Endothelial cell (in vitro differentiated cells): Measurements from ENCODE around the gene GAL3ST3. TPM values are rescaled to one million over a fixed set of nuclear protein-coding genes. Genes with fewer than 3 reads are reported as not detected.

Source experiments
- DNase-seq: peaks from one replicate; pipeline ENCODE4 v3.0.0; 2021; ENCODE audit warnings: low spot score
- H3K27ac Mint-ChIP-seq: one replicate; pipeline ENCODE4 v1.8.0; 2021; ENCODE audit warnings: mixed read lengths, inconsistent platforms; ENCODE audit not compliant: unreplicated experiment
- H3K27me3 Mint-ChIP-seq: one replicate; pipeline ENCODE4 v1.8.0; 2021; ENCODE audit warnings: mild to moderate bottlenecking, moderate library complexity, mixed read lengths, inconsistent platforms; ENCODE audit not compliant: unreplicated experiment
- H3K36me3 Mint-ChIP-seq: one replicate; pipeline ENCODE4 v1.8.0; 2021; ENCODE audit warnings: mild to moderate bottlenecking, low read depth, mixed read lengths, inconsistent platforms; ENCODE audit not compliant: unreplicated experiment
- H3K4me1 Mint-ChIP-seq: one replicate; pipeline ENCODE4 v1.8.0; 2021; ENCODE audit warnings: mild to moderate bottlenecking, mixed read lengths, inconsistent platforms; ENCODE audit not compliant: unreplicated experiment
- H3K4me3 Mint-ChIP-seq: one replicate; pipeline ENCODE4 v1.8.0; 2021; ENCODE audit warnings: mild to moderate bottlenecking, mixed read lengths, inconsistent platforms; ENCODE audit not compliant: unreplicated experiment
- H3K9me3 Mint-ChIP-seq: one replicate; pipeline ENCODE4 v1.8.0; 2021; ENCODE audit warnings: mixed read lengths, inconsistent platforms; ENCODE audit not compliant: unreplicated experiment
- CTCF ChIP-seq: fragments of 200-600 bp; sonication (generic); IDR thresholded peaks from one replicate; pipeline ENCODE4 v1.5.0; 2021; ENCODE audit warnings: antibody characterized with exemption; ENCODE audit not compliant: unreplicated experiment
- total RNA-seq: library from RNA; stranded (reverse); fragmentation: NEBNext Ultra II Directional; extraction: Animal tissue kit (Norgen Biotek cat#: 25700); gene quantifications from one replicate; pipeline ENCODE4 v1.2.1, GENCODE V29; 2021; ENCODE audit not compliant: unreplicated experiment

The GAL3ST3 gene
- total RNA-seq, 1 donor from 2014 or later: 0.87 TPM

DNA sequence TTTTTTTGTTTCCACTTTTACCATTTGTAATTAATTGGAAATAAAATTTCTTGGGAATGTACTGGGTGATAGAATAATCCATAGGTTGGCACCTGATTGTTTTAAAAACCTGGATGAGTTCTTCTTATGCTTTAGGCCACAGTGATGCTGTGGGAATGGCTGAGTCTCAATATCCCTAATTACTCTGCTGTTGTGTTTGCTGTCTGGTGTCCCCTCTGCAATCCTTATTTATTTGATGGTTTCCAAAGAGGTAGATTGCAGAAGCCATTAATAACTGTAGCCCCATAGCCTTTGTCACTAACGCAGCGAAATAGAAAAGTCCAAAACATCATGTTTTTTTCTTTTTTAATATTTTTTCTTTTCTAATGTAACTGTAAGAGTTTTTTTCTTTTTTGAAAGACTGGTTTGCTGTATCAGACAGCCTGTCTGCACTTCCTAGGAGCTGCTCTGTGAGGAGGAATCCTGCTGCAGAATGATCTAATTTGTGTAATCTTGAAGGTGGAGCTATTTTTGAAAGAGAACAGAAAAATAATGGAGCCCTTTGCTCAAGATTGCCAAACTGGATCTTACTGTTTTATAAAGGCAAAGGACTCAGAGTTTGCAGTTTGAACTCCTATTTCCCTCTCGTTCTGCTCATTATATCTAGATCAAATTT is 36.0 kb upstream of the GAL3ST3 start:
- H3K27ac Mint-ChIP-seq: no peak overlapping the region
- no peak for TF ChIP-seq CTCF
- H3K4me3 Mint-ChIP-seq: no peak overlapping the region
- H3K36me3 Mint-ChIP-seq: peaks cover 7% of the 10 kb centered on the region
- peaks cover 40% of the 10 kb centered on the region for H3K4me1 Mint-ChIP-seq
- no peak for DNase-seq
- peaks cover 7% of the 10 kb centered on the region for H3K27me3 Mint-ChIP-seq
- H3K9me3 Mint-ChIP-seq: no peaks in the 10 kb centered on the region

DNA sequence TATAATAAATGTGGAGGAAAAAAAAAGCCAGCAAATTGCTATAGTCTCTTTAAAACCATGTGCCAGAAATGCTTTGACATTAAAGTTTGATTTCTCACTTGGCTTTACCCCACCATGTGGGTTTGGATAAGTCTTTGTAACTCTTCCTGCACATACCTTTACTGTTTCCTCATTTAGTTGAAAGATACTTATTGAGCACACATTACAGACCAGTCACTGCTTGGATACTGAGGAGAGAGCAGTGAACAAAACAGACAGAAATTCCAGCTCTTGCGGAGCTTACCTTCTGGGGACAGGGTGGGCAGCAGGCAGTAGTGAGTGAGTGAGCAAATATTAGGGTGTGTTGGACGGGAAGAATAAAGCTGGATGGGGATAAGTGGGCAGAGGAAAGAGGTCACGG is 34.8 kb upstream of the GAL3ST3 start:
- H3K4me1 Mint-ChIP-seq: peaks cover 43% of the 10 kb centered on the region
- no peak overlapping the region for H3K4me3 Mint-ChIP-seq
- DNase-seq: no peak
- peak overlapping the region; percentile 21 for H3K27ac Mint-ChIP-seq
- TF ChIP-seq CTCF: no peak
- no peaks in the 10 kb centered on the region for H3K9me3 Mint-ChIP-seq
- peaks cover 7% of the 10 kb centered on the region for H3K27me3 Mint-ChIP-seq
- peaks cover 7% of the 10 kb centered on the region for H3K36me3 Mint-ChIP-seq

GRCh38 chr11:66082946-66083698 is 34.2 kb upstream of the GAL3ST3 start:
- H3K4me3 Mint-ChIP-seq: no peak overlapping the region

GRCh38 chr11:66081505-66081904 is 32.5 kb upstream of the GAL3ST3 start:
- H3K27me3 Mint-ChIP-seq: peaks cover 7% of the 10 kb centered on the region
- H3K4me3 Mint-ChIP-seq: peak overlapping the region; percentile 75
- peaks cover 15% of the 10 kb centered on the region for H3K36me3 Mint-ChIP-seq
- no peak for TF ChIP-seq CTCF
- peak overlapping the region; percentile 100 for H3K27ac Mint-ChIP-seq
- peak; percentile 36 for DNase-seq
- H3K4me1 Mint-ChIP-seq: peaks cover 40% of the 10 kb centered on the region
- no peaks in the 10 kb centered on the region for H3K9me3 Mint-ChIP-seq

More at GRCh38 chr11:66082946-66083698, 34.2 kb upstream of the GAL3ST3 start:
- H3K36me3 Mint-ChIP-seq: peaks cover 12% of the 10 kb centered on the region
- H3K9me3 Mint-ChIP-seq: no peaks in the 10 kb centered on the region
- no peak for TF ChIP-seq CTCF
- no peak overlapping the region for H3K27ac Mint-ChIP-seq
- H3K27me3 Mint-ChIP-seq: peaks cover 7% of the 10 kb centered on the region
- peaks cover 43% of the 10 kb centered on the region for H3K4me1 Mint-ChIP-seq
- DNase-seq: no peak
